Measurements from ENCODE around the gene TFDP3. TPM values are rescaled to one million over a fixed set of nuclear protein-coding genes. Genes with fewer than 3 reads are reported as not detected.

TFDP3 gene
- total RNA-seq, 2 donors from 2014 or later, result not detected

DNA sequence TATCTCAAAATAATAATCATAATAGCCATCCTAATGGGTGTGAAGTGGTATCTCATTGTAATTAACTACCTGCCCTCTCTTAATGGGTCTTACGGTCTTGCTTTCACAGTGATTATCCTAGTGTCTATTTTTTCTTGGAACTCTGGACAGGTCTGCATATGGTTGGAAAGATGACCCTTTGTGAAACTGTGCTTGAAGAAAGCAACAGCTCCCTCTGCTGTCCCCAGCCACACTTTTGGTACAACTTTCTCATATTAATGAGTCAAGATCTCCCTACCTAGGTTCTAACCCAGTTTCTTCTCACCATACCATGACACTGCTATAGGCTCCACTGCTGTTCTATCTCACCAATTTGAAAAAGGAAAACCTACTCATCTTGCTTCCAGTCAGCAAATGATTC is 2.4 kb downstream of the TFDP3 start:
- no peaks in the 10 kb centered on the region for H3K9me3 Mint-ChIP-seq
- no peaks in the 10 kb centered on the region for H3K36me3 Mint-ChIP-seq (ENCODE audit: insufficient read depth in 2 of 2)
- ATAC-seq (replicated peaks in 1 of 2), result no peak
- H3K27me3 Mint-ChIP-seq (ENCODE audit: low read depth), result peaks cover 21% of the 10 kb centered on the region
- H3K4me1 Mint-ChIP-seq (ENCODE audit: low read depth), result no peaks in the 10 kb centered on the region
- H3K4me3 Mint-ChIP-seq, result no peak overlapping the region
- H3K27ac Mint-ChIP-seq, result no peak overlapping the region
- DNase-seq, result no peak

DNA sequence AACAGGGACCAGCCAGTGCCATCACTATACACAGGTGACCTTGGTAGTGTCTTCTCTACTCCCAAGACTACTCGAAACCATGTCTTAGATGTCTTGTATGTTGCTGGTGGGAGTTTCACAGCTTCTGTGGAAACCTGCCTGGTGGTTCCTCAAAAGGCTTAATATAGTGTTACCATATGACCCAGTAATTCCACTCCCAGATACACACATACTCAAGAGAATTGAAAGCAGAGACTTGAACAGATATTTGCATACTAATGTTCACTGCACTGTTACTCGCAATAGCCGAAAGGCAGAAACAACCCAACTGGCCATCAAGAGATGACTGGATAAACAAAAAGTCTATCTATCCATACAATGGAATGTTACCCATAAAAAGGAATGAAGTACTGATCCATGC is 3.1 kb downstream of the TFDP3 start:
- H3K4me3 Mint-ChIP-seq, result no peak overlapping the region
- H3K27me3 Mint-ChIP-seq (ENCODE audit: low read depth), result peaks cover 20% of the 10 kb centered on the region
- DNase-seq (no peak), ATAC-seq (replicated peaks in 1 of 2) (no peak)
- no peaks in the 10 kb centered on the region for H3K36me3 Mint-ChIP-seq (ENCODE audit: insufficient read depth in 2 of 2)
- no peak overlapping the region for H3K27ac Mint-ChIP-seq
- no peaks in the 10 kb centered on the region for H3K4me1 Mint-ChIP-seq (ENCODE audit: low read depth)
- no peaks in the 10 kb centered on the region for H3K9me3 Mint-ChIP-seq

- ATAC-seq (replicated peaks in 1 of 2), result no peak
These were observed 3.9 kb downstream of the TFDP3 start for GRCh38 chrX:133214301-133214700.

DNA sequence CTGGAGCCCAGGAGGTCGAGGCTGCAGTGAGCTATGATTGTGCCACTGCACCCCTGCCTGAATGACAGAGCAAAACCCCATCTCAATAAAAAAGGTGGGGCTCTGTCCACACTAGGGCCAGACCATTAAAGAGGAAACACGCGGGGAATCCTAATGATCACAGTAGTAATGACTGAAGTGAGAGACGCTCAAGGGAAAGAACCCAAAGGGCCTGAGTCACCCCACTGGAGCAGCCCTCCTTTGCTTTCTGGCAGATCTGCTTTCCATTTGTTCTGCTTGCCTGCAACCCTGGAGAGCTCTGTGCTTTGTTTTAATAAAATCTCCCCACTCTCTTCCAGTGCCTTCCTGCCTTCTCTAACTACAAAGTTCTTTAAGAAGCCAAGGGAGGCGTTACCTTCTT is 5.0 kb downstream of the TFDP3 start:
- DNase-seq (no peak), ATAC-seq (replicated peaks in 1 of 2) (no peak)
- no peaks in the 10 kb centered on the region for H3K4me1 Mint-ChIP-seq (ENCODE audit: low read depth)
- no peak overlapping the region for H3K27ac Mint-ChIP-seq
- H3K4me3 Mint-ChIP-seq, result no peak overlapping the region
- H3K36me3 Mint-ChIP-seq (ENCODE audit: insufficient read depth in 2 of 2), result no peaks in the 10 kb centered on the region
- no peaks in the 10 kb centered on the region for H3K9me3 Mint-ChIP-seq
- H3K27me3 Mint-ChIP-seq (ENCODE audit: low read depth), result peaks cover 1% of the 10 kb centered on the region

More at GRCh38 chrX:133214301-133214700, 3.9 kb downstream of the TFDP3 start:
- no peak for DNase-seq
- Mint-ChIP-seq H3K4me3 (no peak overlapping the region), H3K36me3 (ENCODE audit: insufficient read depth in 2 of 2) (no peaks in the 10 kb centered on the region), H3K9me3 (no peaks in the 10 kb centered on the region), H3K4me1 (ENCODE audit: low read depth) (no peaks in the 10 kb centered on the region), H3K27me3 (ENCODE audit: low read depth) (peaks cover 13% of the 10 kb centered on the region), H3K27ac (no peak overlapping the region)

GRCh38 chrX:133207751-133208150 is 10.4 kb downstream of the TFDP3 start:
- no peak overlapping the region for H3K4me3 Mint-ChIP-seq
- DNase-seq (no peak), ATAC-seq (replicated peaks in 1 of 2) (no peak)
- no peaks in the 10 kb centered on the region for H3K9me3 Mint-ChIP-seq
- H3K27ac Mint-ChIP-seq, result no peak overlapping the region
- H3K27me3 Mint-ChIP-seq (ENCODE audit: low read depth), result peaks cover 22% of the 10 kb centered on the region
- no peaks in the 10 kb centered on the region for H3K4me1 Mint-ChIP-seq (ENCODE audit: low read depth)
- no peaks in the 10 kb centered on the region for H3K36me3 Mint-ChIP-seq (ENCODE audit: insufficient read depth in 2 of 2)

DNA sequence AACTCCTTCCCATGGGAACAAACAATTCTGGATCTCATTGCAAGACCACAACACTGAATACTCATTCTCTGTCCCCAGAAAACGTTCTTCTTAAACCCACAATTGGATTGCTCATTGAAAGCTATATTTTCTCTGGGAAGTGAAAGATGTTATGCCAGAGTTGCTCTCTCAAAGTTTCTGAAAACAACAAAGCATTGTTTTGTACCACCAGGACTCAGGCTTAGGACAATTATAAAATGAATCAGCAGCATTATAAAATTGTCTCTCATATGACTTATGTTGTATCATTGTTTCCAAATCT is 26.5 kb downstream of the TFDP3 start:
- H3K4me1 Mint-ChIP-seq (ENCODE audit: low read depth), result no peaks in the 10 kb centered on the region
- H3K36me3 Mint-ChIP-seq (ENCODE audit: insufficient read depth in 2 of 2), result no peaks in the 10 kb centered on the region
- no peak for ATAC-seq (replicated peaks in 1 of 2)
- no peak for DNase-seq
- H3K9me3 Mint-ChIP-seq, result no peaks in the 10 kb centered on the region
- no peak overlapping the region for H3K27ac Mint-ChIP-seq
- H3K27me3 Mint-ChIP-seq (ENCODE audit: low read depth), result peaks cover 16% of the 10 kb centered on the region
- no peak overlapping the region for H3K4me3 Mint-ChIP-seq

DNA sequence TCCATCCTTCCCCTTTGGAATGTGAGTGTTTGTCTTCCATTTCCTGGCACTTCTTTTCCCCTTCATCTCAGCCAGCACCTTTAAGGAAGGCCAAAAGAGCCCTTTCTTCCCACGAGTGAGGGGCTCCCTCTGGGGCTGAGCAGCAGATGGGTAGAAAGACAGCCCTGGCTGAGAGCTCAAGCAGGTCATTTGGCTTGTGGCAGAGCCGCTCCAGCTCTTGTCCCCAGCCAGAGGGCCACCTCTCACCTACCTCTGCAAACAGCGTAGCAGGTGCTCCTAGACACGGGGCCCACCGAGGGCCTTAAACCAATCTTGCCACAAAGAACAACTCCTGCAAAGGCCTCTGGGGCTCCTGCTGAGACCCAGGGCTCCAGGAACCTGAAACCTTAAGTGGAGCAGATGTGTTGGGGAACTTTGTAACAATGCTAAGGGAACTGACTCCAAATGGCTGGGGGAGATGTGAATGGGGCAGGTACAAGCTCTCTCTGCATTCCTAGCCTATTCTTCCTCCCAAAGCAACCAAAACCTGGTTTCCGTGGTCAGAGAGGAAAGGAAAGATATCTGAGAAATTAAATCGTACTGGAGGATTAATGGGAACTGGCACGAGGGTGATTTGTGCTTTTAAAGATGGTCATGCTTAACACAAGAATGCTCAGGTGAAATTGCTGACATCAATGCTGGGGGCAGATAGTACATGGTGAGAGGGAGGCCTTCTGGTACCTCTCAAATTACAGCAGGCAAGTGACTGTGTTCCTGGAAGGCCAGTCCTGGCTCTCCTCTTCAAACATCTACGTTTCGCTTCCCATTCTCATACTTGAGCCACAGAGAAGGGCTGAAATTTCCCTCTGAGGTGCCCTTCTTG is 27.0 kb downstream of the TFDP3 start:
- peaks cover 18% of the 10 kb centered on the region for H3K27me3 Mint-ChIP-seq (ENCODE audit: low read depth)
- H3K36me3 Mint-ChIP-seq (ENCODE audit: insufficient read depth in 2 of 2), result no peaks in the 10 kb centered on the region
- DNase-seq (no peak), ATAC-seq (replicated peaks in 1 of 2) (no peak)
- no peaks in the 10 kb centered on the region for H3K4me1 Mint-ChIP-seq (ENCODE audit: low read depth)
- no peak overlapping the region for H3K27ac Mint-ChIP-seq
- no peak overlapping the region for H3K4me3 Mint-ChIP-seq
- H3K9me3 Mint-ChIP-seq, result no peaks in the 10 kb centered on the region

GRCh38 chrX:133189195-133189594 is 29.0 kb downstream of the TFDP3 start:
- H3K27me3 Mint-ChIP-seq (ENCODE audit: low read depth), result peaks cover 29% of the 10 kb centered on the region
- no peaks in the 10 kb centered on the region for H3K9me3 Mint-ChIP-seq
- DNase-seq (no peak), ATAC-seq (replicated peaks in 1 of 2) (no peak)
- no peak overlapping the region for H3K4me3 Mint-ChIP-seq
- H3K4me1 Mint-ChIP-seq (ENCODE audit: low read depth), result no peaks in the 10 kb centered on the region
- no peaks in the 10 kb centered on the region for H3K36me3 Mint-ChIP-seq (ENCODE audit: insufficient read depth in 2 of 2)
- no peak overlapping the region for H3K27ac Mint-ChIP-seq

GRCh38 chrX:133188631-133189030 is 29.5 kb downstream of the TFDP3 start:
- peaks cover 33% of the 10 kb centered on the region for H3K27me3 Mint-ChIP-seq (ENCODE audit: low read depth)

DNA sequence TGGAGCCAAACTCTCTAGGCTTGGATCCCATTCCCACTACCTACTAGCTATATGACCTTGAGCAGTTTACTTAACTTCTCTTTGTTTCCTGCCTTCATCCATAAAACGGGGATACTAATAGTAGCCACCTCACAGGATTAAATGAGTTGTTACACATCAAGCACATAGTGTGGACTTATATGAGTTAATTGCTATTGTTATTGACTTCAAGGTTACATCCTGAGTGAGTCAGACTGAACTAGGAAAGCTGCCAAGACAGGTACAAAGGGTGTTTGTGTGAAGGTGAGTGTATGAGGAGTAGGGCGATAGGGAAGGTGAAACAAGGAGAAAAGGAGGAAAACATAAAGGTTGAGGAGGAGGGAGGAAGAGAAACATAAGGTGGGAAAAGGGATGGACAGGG is 32.2 kb downstream of the TFDP3 start:
- DNase-seq, result no peak
- H3K4me1 Mint-ChIP-seq (ENCODE audit: low read depth), result no peaks in the 10 kb centered on the region
- no peaks in the 10 kb centered on the region for H3K9me3 Mint-ChIP-seq
- ATAC-seq (replicated peaks in 1 of 2), result no peak
- H3K4me3 Mint-ChIP-seq, result no peak overlapping the region
- peaks cover 33% of the 10 kb centered on the region for H3K27me3 Mint-ChIP-seq (ENCODE audit: low read depth)
- no peaks in the 10 kb centered on the region for H3K36me3 Mint-ChIP-seq (ENCODE audit: insufficient read depth in 2 of 2)
- H3K27ac Mint-ChIP-seq, result no peak overlapping the region

More at GRCh38 chrX:133188631-133189030, 29.5 kb downstream of the TFDP3 start:
- H3K4me3 Mint-ChIP-seq, result no peak overlapping the region
- no peak overlapping the region for H3K27ac Mint-ChIP-seq
- DNase-seq (no peak), ATAC-seq (replicated peaks in 1 of 2) (no peak)
- no peaks in the 10 kb centered on the region for H3K9me3 Mint-ChIP-seq
- H3K4me1 Mint-ChIP-seq (ENCODE audit: low read depth), result no peaks in the 10 kb centered on the region
- H3K36me3 Mint-ChIP-seq (ENCODE audit: insufficient read depth in 2 of 2), result no peaks in the 10 kb centered on the region

- DNase-seq, result no peak
- Mint-ChIP-seq H3K9me3 (no peaks in the 10 kb centered on the region), H3K36me3 (ENCODE audit: insufficient read depth in 2 of 2) (no peaks in the 10 kb centered on the region), H3K4me1 (ENCODE audit: low read depth) (no peaks in the 10 kb centered on the region), H3K27me3 (ENCODE audit: low read depth) (peaks cover 30% of the 10 kb centered on the region), H3K27ac (no peak overlapping the region), H3K4me3 (no peak overlapping the region)
- ATAC-seq (replicated peaks in 1 of 2), result no peak
These were observed 33.0 kb downstream of the TFDP3 start for GRCh38 chrX:133185119-133185518.

DNA sequence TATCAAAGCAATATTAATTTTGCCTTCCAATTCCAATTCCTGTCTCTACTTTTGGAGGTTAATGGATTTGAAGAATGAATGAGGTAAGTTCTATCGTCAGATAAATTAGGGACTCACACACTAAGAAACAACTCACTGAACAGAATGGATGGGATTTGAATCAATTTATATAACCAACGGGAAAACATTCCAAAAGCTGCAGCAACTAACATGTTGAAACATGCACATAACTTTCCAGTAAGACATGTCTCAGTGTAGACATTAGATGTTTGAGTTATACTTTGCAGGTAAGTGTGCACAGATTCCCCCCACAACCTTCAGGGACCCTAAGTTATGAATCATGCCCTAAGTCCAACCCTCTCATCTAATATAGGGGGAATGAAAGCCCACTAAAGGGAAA is 34.3 kb downstream of the TFDP3 start:
- H3K9me3 Mint-ChIP-seq, result no peaks in the 10 kb centered on the region
- H3K4me1 Mint-ChIP-seq (ENCODE audit: low read depth), result no peaks in the 10 kb centered on the region
- H3K36me3 Mint-ChIP-seq (ENCODE audit: insufficient read depth in 2 of 2), result no peaks in the 10 kb centered on the region
- no peak overlapping the region for H3K27ac Mint-ChIP-seq
- H3K4me3 Mint-ChIP-seq, result no peak overlapping the region
- DNase-seq (no peak), ATAC-seq (replicated peaks in 1 of 2) (no peak)
- H3K27me3 Mint-ChIP-seq (ENCODE audit: low read depth), result peaks cover 30% of the 10 kb centered on the region

GRCh38 chrX:133179500-133179899 is 38.7 kb downstream of the TFDP3 start:
- no peaks in the 10 kb centered on the region for H3K9me3 Mint-ChIP-seq
- no peaks in the 10 kb centered on the region for H3K36me3 Mint-ChIP-seq (ENCODE audit: insufficient read depth in 2 of 2)
- no peak for ATAC-seq (replicated peaks in 1 of 2)
- no peak overlapping the region for H3K27ac Mint-ChIP-seq
- no peak overlapping the region for H3K4me3 Mint-ChIP-seq
- no peaks in the 10 kb centered on the region for H3K4me1 Mint-ChIP-seq (ENCODE audit: low read depth)
- DNase-seq, result no peak
- peaks cover 31% of the 10 kb centered on the region for H3K27me3 Mint-ChIP-seq (ENCODE audit: low read depth)

- Mint-ChIP-seq H3K4me1 (ENCODE audit: low read depth) (no peaks in the 10 kb centered on the region), H3K27me3 (ENCODE audit: low read depth) (peaks cover 22% of the 10 kb centered on the region), H3K36me3 (ENCODE audit: insufficient read depth in 2 of 2) (no peaks in the 10 kb centered on the region), H3K9me3 (no peaks in the 10 kb centered on the region), H3K27ac (no peak overlapping the region), H3K4me3 (no peak overlapping the region)
- no peak for ATAC-seq (replicated peaks in 1 of 2)
- DNase-seq, result no peak
These were observed 41.0 kb downstream of the TFDP3 start for GRCh38 chrX:133177202-133177601.
